HUES48 (cell line): ENCODE results near the gene CHMP1A.
"Not testable (repeated sequence)": the region's sequence is repeated elsewhere in the genome, so short reads cannot be mapped to it uniquely, and the experiment has no call there.

Source experiments
- H3K27ac ChIP-seq: one replicate; pipeline ENCODE4 v1.7.0; 2013; ENCODE audit warnings: low read depth, low read length, inconsistent platforms
- H3K27me3 ChIP-seq: 2 replicates; pipeline ENCODE4 v1.6.1; 2013; ENCODE audit warnings: mild to moderate bottlenecking, low read length; ENCODE audit not compliant: control insufficient read depth, insufficient read depth
- H3K36me3 ChIP-seq: 2 replicates; pipeline ENCODE4 v1.6.1; 2013; ENCODE audit warnings: low read length; ENCODE audit not compliant: control insufficient read depth, insufficient read depth
- H3K4me1 ChIP-seq: 2 replicates; pipeline ENCODE4 v1.6.1; 2013; ENCODE audit warnings: mild to moderate bottlenecking, low read length; ENCODE audit not compliant: control insufficient read depth, insufficient read depth
- H3K4me3 ChIP-seq: 2 replicates; pipeline ENCODE4 v1.5.1; 2013; ENCODE audit warnings: mild to moderate bottlenecking, low read depth, low read length
- H3K9ac ChIP-seq: 2 replicates; pipeline ENCODE4 v1.6.1; 2013; ENCODE audit warnings: mild to moderate bottlenecking, low read depth, low read length, moderate library complexity
- H3K9me3 ChIP-seq: 2 replicates; pipeline ENCODE4 v1.6.1; 2013; ENCODE audit warnings: low read length; ENCODE audit not compliant: control insufficient read depth, insufficient read depth

The CHMP1A gene

GRCh38 chr16:89637379-89637778, 20.1 kb downstream of the CHMP1A start:
- H3K4me1 ChIP-seq, result no peaks in the 10 kb centered on the region; the same call in 1 of the 2 replicates
- H3K9me3 ChIP-seq, result no peaks in the 10 kb centered on the region
- H3K9ac ChIP-seq, result no peak overlapping the region
- H3K27me3 ChIP-seq, result no peaks in the 10 kb centered on the region
- H3K36me3 ChIP-seq, result no peaks in the 10 kb centered on the region
- no peak overlapping the region for H3K27ac ChIP-seq
- no peak overlapping the region for H3K4me3 ChIP-seq

- no peaks in the 10 kb centered on the region for H3K27me3 ChIP-seq
- H3K36me3 ChIP-seq, result no peaks in the 10 kb centered on the region
- H3K9ac ChIP-seq, result no peak overlapping the region
- no peaks in the 10 kb centered on the region; the same call in 1 of the 2 replicates for H3K4me1 ChIP-seq
- no peak overlapping the region for H3K4me3 ChIP-seq
- no peaks in the 10 kb centered on the region for H3K9me3 ChIP-seq
- H3K27ac ChIP-seq, result no peak overlapping the region
These were observed 20.8 kb downstream of the CHMP1A start for GRCh38 chr16:89636663-89637062.

- not testable (repeated sequence) for H3K27ac ChIP-seq, H3K4me3 ChIP-seq, H3K9ac ChIP-seq, H3K4me1 ChIP-seq, H3K36me3 ChIP-seq, H3K27me3 ChIP-seq, H3K9me3 ChIP-seq
These were observed 22.8 kb downstream of the CHMP1A start for GRCh38 chr16:89634463-89635385.

GRCh38 chr16:89633064-89633631, 24.4 kb downstream of the CHMP1A start:
- Histone ChIP-seq H3K36me3 (no peaks in the 10 kb centered on the region), H3K4me3 (no peak overlapping the region), H3K27me3 (no peaks in the 10 kb centered on the region), H3K27ac (no peak overlapping the region), H3K9ac (no peak overlapping the region), H3K9me3 (no peaks in the 10 kb centered on the region), H3K4me1 (no peaks in the 10 kb centered on the region)

GRCh38 chr16:89629827-89630610, 27.5 kb downstream of the CHMP1A start:
- Histone ChIP-seq H3K9ac (no peak overlapping the region), H3K4me1 (no peaks in the 10 kb centered on the region; the same call in 1 of the 2 replicates), H3K4me3 (no peak overlapping the region), H3K9me3 (no peaks in the 10 kb centered on the region), H3K36me3 (no peaks in the 10 kb centered on the region), H3K27ac (no peak overlapping the region), H3K27me3 (no peaks in the 10 kb centered on the region)

GRCh38 chr16:89624777-89625761, 32.4 kb downstream of the CHMP1A start:
- Histone ChIP-seq H3K9me3 (no peaks in the 10 kb centered on the region), H3K27me3 (peaks cover 9% of the 10 kb centered on the region), H3K4me1 (peaks cover 4% of the 10 kb centered on the region; the same call in 1 of the 2 replicates), H3K4me3 (no peak overlapping the region), H3K36me3 (no peaks in the 10 kb centered on the region), H3K9ac (no peak overlapping the region), H3K27ac (no peak overlapping the region)

GRCh38 chr16:89623511-89624261, 33.8 kb downstream of the CHMP1A start:
- no peak overlapping the region for H3K4me3 ChIP-seq
- no peaks in the 10 kb centered on the region for H3K9me3 ChIP-seq
- H3K27me3 ChIP-seq, result peaks cover 9% of the 10 kb centered on the region
- H3K9ac ChIP-seq, result no peak overlapping the region
- H3K27ac ChIP-seq, result no peak overlapping the region
- H3K4me1 ChIP-seq, result peaks cover 7% of the 10 kb centered on the region; the same call in 1 of the 2 replicates
- no peaks in the 10 kb centered on the region for H3K36me3 ChIP-seq

- H3K27me3 ChIP-seq, result peaks cover 9% of the 10 kb centered on the region
- peaks cover 7% of the 10 kb centered on the region; the same call in 1 of the 2 replicates for H3K4me1 ChIP-seq
- H3K36me3 ChIP-seq, result no peaks in the 10 kb centered on the region
- H3K27ac ChIP-seq, result no peak overlapping the region
- no peak overlapping the region for H3K4me3 ChIP-seq
- H3K9me3 ChIP-seq, result no peaks in the 10 kb centered on the region
- no peak overlapping the region for H3K9ac ChIP-seq
These were observed 35.7 kb downstream of the CHMP1A start for GRCh38 chr16:89621698-89622409.

- peaks cover 7% of the 10 kb centered on the region; the same call in 1 of the 2 replicates for H3K4me1 ChIP-seq
These were observed 36.3 kb downstream of the CHMP1A start for GRCh38 chr16:89621136-89621697.

More at GRCh38 chr16:89621136-89621697, 36.3 kb downstream of the CHMP1A start:
- peaks cover 9% of the 10 kb centered on the region for H3K27me3 ChIP-seq
- no peak overlapping the region for H3K9ac ChIP-seq
- no peaks in the 10 kb centered on the region for H3K9me3 ChIP-seq
- H3K27ac ChIP-seq, result no peak overlapping the region
- H3K4me3 ChIP-seq, result no peak overlapping the region
- no peaks in the 10 kb centered on the region for H3K36me3 ChIP-seq
